K562 (cell line): ENCODE results near the gene IFNGR1. TPM values are rescaled to one million over a fixed set of nuclear protein-coding genes. Genes with fewer than 3 reads are reported as not detected.

Source experiments
- ATAC-seq: fragments of 200-7000 bp; cut with Tn5 transposase; 3 replicates; pipeline ENCODE4 v1.9.1; 2020; ENCODE audit warnings: moderate library complexity
- BruUV-seq: library from RNA; stranded (reverse); fragments of 400-500 nt; replicated peaks from 2 replicates; lab custom pipeline; 2021; lab: Mats Ljungman, UMichigan
- CTCF ChIA-PET: fragments of 300-600 bp; formaldehyde crosslinking; extraction: SDS; loops from one replicate; lab custom pipeline; 2021; ENCODE audit warnings: low intra/inter-chr PET ratio; lab: Yijun Ruan, JAX
- POLR2A ChIA-PET: fragments of 300-600, 350-650 bp; sonication (Branson Sonifier 250); formaldehyde crosslinking; extraction: SDS; loops from one replicate; lab custom pipeline; 2021; ENCODE audit warnings: antibody characterized with exemption, inconsistent platforms; lab: Yijun Ruan, JAX
- DNase-seq, 4 experiments: peaks; one replicate each; pipeline versions ENCODE4 v3.0.0 to v3.0.0-alpha.2; 2011 to 2018; ENCODE audit warnings: low spot score in 3 of 4, mixed read lengths in 3 of 4; ENCODE audit errors: extremely low read depth in 1 of 4
- FAIRE-seq: peaks from 2 replicates; lab custom pipeline; 2011; peaks lifted over from hg19 to GRCh38; lab: Jason Lieb, UNC
- H2AFZ ChIP-seq: 2 replicates; pipeline ENCODE4 v1.6.0; 2011; ENCODE audit warnings: low read depth, low read length, control low read depth, inconsistent platforms
- H3K27ac ChIP-seq: fragments of 200-600 bp; 3 replicates; pipeline ENCODE4 v1.8.0; 2011; ENCODE audit warnings: low read depth, mild to moderate bottlenecking, control low read depth, inconsistent platforms, low read length, moderate library complexity, mixed read lengths; ENCODE audit errors: extremely low read depth
- H3K27me3 ChIP-seq, 2 experiments: fragments of 300-600 bp in 1 of 2; 2 replicates in 1 of 2; 3 replicates in 1 of 2; pipeline versions ENCODE4 v1.6.0 to v1.8.0; 2011; ENCODE audit warnings: inconsistent platforms in 2 of 2, low read length in 2 of 2, mild to moderate bottlenecking in 1 of 2, mixed read lengths in 1 of 2, moderate library complexity in 1 of 2; ENCODE audit not compliant: control insufficient read depth in 2 of 2, insufficient read depth in 2 of 2
- H3K36me3 ChIP-seq: fragments of 300-600 bp; 3 replicates; pipeline ENCODE4 v1.8.0; 2011; ENCODE audit warnings: mild to moderate bottlenecking, low read length, inconsistent platforms; ENCODE audit not compliant: control insufficient read depth, insufficient read depth
- H3K4me1 ChIP-seq, 2 experiments: fragments of 200-600 bp in 1 of 2; replicated peaks in 1 of 2; 2 replicates in 1 of 2; 3 replicates in 1 of 2; pipeline versions ENCODE4 v1.5.1 to v1.8.0; 2011; ENCODE audit warnings: inconsistent platforms in 2 of 2, low read length in 2 of 2, mild to moderate bottlenecking in 1 of 2, mixed read lengths in 1 of 2, moderate library complexity in 1 of 2; ENCODE audit not compliant: control insufficient read depth in 2 of 2, insufficient read depth in 2 of 2
- H3K4me2 ChIP-seq: 2 replicates; pipeline ENCODE4 v1.6.1; 2011; ENCODE audit warnings: low read length, control low read depth, inconsistent platforms, mixed read lengths; ENCODE audit not compliant: insufficient read depth
- H3K4me3 ChIP-seq: fragments of 200-600 bp; sonication (generic), shearing (Covaris generic); 2 replicates; pipeline ENCODE4 v1.5.1; 2016; ENCODE audit warnings: control low read depth, inconsistent platforms
- H3K79me2 ChIP-seq: fragments of 200-600 bp; 3 replicates; pipeline ENCODE4 v1.8.0; 2011; ENCODE audit warnings: low read length, inconsistent platforms; ENCODE audit not compliant: control insufficient read depth, insufficient read depth
- H3K9ac ChIP-seq, 2 experiments: 2 replicates each; pipeline versions ENCODE4 v1.6.0 to v1.6.1; 2011; ENCODE audit warnings: low read depth in 2 of 2, low read length in 2 of 2, control low read depth in 1 of 2, inconsistent platforms in 1 of 2, mild to moderate bottlenecking in 1 of 2, mixed read lengths in 1 of 2; ENCODE audit not compliant: insufficient read depth in 1 of 2
- H3K9me1 ChIP-seq: one replicate; pipeline ENCODE4 v1.6.0; 2011; ENCODE audit warnings: inconsistent platforms, mild to moderate bottlenecking, low read length, moderate library complexity; ENCODE audit not compliant: control insufficient read depth, insufficient read depth
- H3K9me3 ChIP-seq: replicated peaks from 2 replicates; pipeline ENCODE4 v1.5.1; 2011; ENCODE audit warnings: low read depth, low read length, inconsistent platforms; ENCODE audit not compliant: control insufficient read depth, insufficient read depth
- H4K20me1 ChIP-seq: replicated peaks from 2 replicates; pipeline ENCODE4 v1.6.1; 2011; ENCODE audit warnings: low read length, inconsistent platforms, mixed read lengths; ENCODE audit not compliant: control insufficient read depth, insufficient read depth
- CBX3 ChIP-seq, 2 experiments: IDR thresholded peaks; 1 replicate in 1 of 2; 2 replicates in 1 of 2; pipeline ENCODE4 v1.6.1; 2012; ENCODE audit warnings: inconsistent platforms in 2 of 2, low read length in 2 of 2, borderline replicate concordance in 1 of 2, control low read depth in 1 of 2
- KAT2B ChIP-seq: IDR thresholded peaks from one replicate; pipeline ENCODE4 v1.6.1; 2012; ENCODE audit warnings: low read depth, mild to moderate bottlenecking, control low read depth, inconsistent platforms, low read length, moderate library complexity
- KAT7 ChIP-seq: sonication (generic); formaldehyde crosslinking; IDR thresholded peaks from 2 replicates; pipeline ENCODE4 v1.8.0; 2022; ENCODE audit warnings: missing genetic modification reagents, mild to moderate bottlenecking, borderline replicate concordance
- MEIS2 ChIP-seq: fragments of 450-650 bp; IDR thresholded peaks from 2 replicates; pipeline ENCODE4 v1.6.1; 2014; ENCODE audit warnings: mild to moderate bottlenecking; ENCODE audit not compliant: partially characterized antibody
- STAT5B ChIP-seq: fragments of 250-450 bp; sonication (Bioruptor Pico); IDR thresholded peaks from 2 replicates; pipeline ENCODE4 v1.8.0; 2021; ENCODE audit warnings: mild to moderate bottlenecking, inconsistent platforms
- ZBTB33 ChIP-seq: sonication (generic); formaldehyde crosslinking; IDR thresholded peaks from 2 replicates; pipeline ENCODE4 v1.8.1; 2023; ENCODE audit warnings: mild to moderate bottlenecking, missing genetic modification reagents
- WGBS: fragments of 100-300 bp; shearing (Covaris generic); methylation state at CpG from one replicate; pipeline ENCODE4 v1.1.6; 2016; ENCODE audit warnings: low coverage, mixed read lengths; ENCODE audit not compliant: insufficient coverage; ENCODE audit errors: missing lambda C conversion rate; 5-methylcytosine and 5-hydroxymethylcytosine counted together
- in situ Hi-C: fragments of 300-500 bp; cut with MboI; formaldehyde crosslinking; loops from 4 replicates; pipeline ENCODE4 v1.15.0; 2018; ENCODE audit warnings: inconsistent platforms, mixed read lengths
- intact Hi-C: fragments of 100-400 bp; cut with micrococcal nuclease; formaldehyde crosslinking; loops from 2 replicates; pipeline ENCODE4 v1.14.2; 2022
- polyA plus RNA-seq, 8 experiments: library from polyadenylated mRNA; depleted of rRNA in 4 of 8; stranded (reverse) in 5 of 8; unstranded in 3 of 8; fragments of >200 nt; fragmentation: Nextera tagmentation in 2 of 8; fragmentation: Illumina TruSeq in 1 of 8; extraction: Ambion mirVana in 2 of 8; extraction: Trizol in 1 of 8; gene quantifications; 2 replicates each; pipeline versions ENCODE4 v1.2.1 to v1.2.3, GENCODE V29; 2011 to 2014; ENCODE audit warnings: inconsistent platforms in 1 of 8, missing spikeins in 1 of 8
- total RNA-seq, 7 experiments: library from RNA; depleted of rRNA in 6 of 7; stranded (reverse); fragments of >200 nt in 6 of 7; fragmentation: Illumina TruSeq in 2 of 7; extraction: Trizol in 2 of 7; gene quantifications; 2 replicates each; pipeline versions ENCODE4 v1.2.1 to v1.2.3, GENCODE V29; 2011 to 2021; ENCODE audit warnings: low replicate concordance in 1 of 7

IFNGR1 gene
- total and polyA plus RNA-seq, 9 of the 15 experiments (the other 6 are each of a cell fraction or from before 2014, with no cell fraction given), result 14.7 to 47.0 (median 26.7) TPM

DNA sequence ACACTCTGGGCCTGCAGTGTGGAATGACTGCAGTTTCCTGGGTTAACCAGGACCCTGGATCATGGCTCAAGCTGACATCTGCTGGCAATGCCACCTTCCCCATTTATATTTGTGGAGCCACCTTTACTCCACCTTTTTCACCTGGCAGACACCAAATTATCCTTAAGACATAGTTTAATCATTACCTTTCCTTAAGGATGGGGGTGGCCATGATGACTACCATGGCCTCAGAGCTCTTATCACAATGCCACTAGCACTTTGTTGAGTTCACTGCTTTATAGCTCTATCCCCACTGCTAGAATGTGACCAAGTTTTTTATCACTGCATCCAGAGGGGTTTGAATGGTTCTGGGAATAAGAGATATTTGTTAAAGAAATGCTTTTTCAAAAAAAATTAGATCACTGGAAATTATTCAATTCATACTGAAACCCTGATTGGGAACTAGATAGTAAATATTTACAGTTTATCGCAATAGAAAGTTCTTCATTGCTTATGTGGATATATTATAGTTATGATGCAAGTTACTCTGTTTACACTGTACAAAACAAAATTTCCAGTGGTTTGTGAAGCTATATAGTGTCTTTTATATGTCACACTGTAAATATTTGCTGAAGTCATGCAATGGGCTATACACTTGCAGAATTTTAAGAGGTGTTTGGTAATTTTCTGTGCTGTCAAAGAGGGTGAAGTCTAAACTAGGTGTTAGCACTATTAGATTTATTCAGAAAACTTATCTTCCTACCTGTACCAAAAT is 37.3 kb upstream of the IFNGR1 start:
- no peak for DNase-seq
- H3K9me1 ChIP-seq, result no peaks in the 10 kb centered on the region
- H3K27ac ChIP-seq, result no peak overlapping the region
- no peak for ATAC-seq
- no peak overlapping the region for H3K4me2 ChIP-seq
- 17% methylated on average over 1 of the region's 1 CpG for WGBS
- no peaks in the 10 kb centered on the region for H4K20me1 ChIP-seq
- H3K4me3 ChIP-seq, result no peak overlapping the region
- intact Hi-C loops, result no loop called here
- ChIA-PET POLR2A (no interaction called here), CTCF (no interaction called here)
- no peaks in the 10 kb centered on the region for H3K4me1 ChIP-seq
- H2AFZ ChIP-seq, result no peak overlapping the region
- no peak overlapping the region for H3K9ac ChIP-seq
- FAIRE-seq, result no peak
- TF ChIP-seq MEIS2, result no peak
- no peak for TF ChIP-seq STAT5B
- TF ChIP-seq KAT7 (CRISPR knock-in tag), result no peak
- no peak for TF ChIP-seq KAT2B
- TF ChIP-seq CBX3 (IDR thresholded peaks at IDR 0.05; ENCODE audit: borderline replicate concordance in 1 of 2, low read length in 2 of 2), result no peak
- no peak for TF ChIP-seq ZBTB33 (CRISPR knock-in tag)
- H3K79me2 ChIP-seq, result no peaks in the 10 kb centered on the region
- no peaks in the 10 kb centered on the region for H3K9me3 ChIP-seq
- no TSS peak for BruUV-seq
- peaks cover 3 to 15% of the 10 kb centered on the region in 2 experiments; a peak in 2 of 5 replicates for H3K27me3 ChIP-seq
- no peaks in the 10 kb centered on the region for H3K36me3 ChIP-seq
- in situ Hi-C loops, result no loop called here
